Stromal cell of bone marrow (primary cell): Measurements from ENCODE around the gene MB.
A peak's percentile ranks its signal among the peaks of the same experiment; 100 is the strongest.

Experiments used
- DNase-seq: peaks from one replicate; pipeline ENCODE4 v3.0.0-alpha.2; 2012; ENCODE audit warnings: low read depth

The MB gene

DNA sequence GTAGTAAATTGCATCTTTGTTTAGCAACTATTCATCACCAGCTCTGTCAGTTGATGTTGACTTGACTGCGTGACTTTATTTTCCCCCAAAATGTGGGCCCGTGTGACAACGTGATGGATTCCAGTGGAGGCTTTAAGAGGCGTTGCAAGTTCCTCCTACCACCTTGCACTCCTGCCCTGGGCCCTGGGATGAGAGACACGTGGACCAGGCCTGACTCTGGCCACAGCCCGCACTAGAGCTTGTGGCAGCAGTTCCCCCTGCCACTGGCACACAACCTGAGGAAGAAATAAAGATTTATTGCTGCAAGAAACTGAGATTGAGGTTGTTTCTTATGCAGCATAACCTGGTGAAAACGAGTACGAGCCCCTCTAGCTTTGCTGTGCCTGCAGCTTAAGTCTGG, 44.6 kb downstream of the MB start:
- no peak for DNase-seq

DNA sequence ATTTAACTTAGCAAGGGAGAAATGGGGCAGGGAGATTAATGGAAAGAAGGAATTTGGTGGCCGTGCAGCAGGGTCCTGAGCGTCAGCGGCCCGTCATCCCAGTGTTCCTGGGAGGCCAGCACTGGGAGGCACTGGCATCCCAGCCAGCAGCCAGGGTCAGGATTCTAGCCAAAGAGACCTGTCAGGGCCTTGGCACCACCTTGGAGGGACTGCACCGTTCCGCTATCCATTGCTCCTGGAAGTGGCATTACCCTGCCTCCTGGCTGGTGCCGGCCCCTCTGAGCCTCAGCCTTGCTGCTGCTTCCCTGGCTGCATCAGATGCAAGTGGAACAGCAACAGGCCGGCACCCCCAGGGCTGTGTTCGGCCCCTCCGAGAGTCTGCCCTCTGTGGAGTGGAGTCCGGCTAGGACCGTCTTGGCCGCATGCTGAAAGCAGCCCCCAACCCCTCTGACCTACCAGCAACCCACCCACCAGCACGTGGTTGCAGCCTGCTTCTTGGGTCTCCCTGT, 46.4 kb downstream of the MB start:
- DNase-seq: no peak

DNA sequence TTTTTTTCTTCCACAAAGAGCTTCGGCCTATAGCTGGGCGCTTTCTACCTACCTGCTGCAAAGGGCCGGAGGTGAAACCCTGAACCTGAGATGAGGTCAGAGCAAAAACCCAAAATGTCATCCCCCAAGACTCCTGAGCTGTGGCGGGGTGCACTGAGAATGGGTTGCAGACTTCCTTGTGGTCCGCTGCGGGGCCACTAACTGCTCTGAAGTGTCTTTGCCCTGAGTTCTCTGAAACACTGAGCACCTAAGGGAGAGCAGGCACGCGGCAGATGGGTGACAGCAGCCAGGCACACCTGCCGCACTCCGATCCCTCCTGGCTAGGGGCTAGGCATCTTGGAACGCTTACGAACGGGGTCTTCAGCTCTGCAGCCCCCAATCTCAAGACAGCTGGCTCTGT, 47.2 kb downstream of the MB start:
- no peak for DNase-seq

DNA sequence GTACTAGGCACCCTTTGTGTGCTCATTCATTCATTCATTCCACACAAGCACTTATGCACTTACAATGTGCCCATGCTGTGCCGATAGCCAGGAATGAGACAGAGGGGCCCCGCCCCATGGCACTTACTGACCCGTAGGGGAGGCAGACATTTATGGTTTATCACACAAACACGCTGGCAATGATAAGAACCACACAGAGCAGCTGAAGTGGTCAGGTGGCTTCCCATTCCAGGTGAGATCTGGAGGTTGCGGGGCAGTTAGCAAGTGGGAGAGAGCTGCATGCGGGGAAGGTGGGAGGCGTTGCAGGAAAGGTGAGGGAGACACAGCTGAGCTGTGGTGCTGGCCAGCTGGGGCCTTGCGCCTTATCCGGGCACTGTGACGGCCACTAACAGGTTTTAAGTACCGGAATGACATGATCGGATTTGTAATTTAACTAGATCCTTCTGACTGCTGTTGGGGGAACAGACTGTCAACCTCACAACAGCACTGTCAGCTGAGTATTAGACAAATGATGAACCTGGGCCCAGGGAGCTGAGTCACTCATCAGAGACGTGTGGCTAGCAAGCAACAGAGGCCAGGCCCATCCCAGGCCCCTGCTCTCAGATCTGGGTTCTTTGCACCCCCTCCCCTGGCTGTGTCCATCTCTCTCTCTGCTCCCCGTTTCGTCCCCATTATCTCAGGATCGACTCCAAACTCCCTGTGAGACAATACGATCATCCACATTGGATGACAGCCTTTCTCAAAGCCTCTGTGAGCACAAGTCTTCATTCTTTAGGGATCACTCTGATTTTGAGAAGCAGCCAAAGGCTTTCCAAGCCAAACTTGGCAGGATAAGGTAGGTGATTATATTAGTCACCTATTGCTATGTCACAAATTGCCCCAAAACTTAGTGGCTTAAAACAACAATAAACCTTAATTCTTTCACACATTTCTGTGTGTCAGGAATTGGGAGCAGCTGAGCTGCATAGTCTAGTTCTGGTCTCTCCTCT, 48.1 kb downstream of the MB start:
- peak; percentile 58 for DNase-seq

DNA sequence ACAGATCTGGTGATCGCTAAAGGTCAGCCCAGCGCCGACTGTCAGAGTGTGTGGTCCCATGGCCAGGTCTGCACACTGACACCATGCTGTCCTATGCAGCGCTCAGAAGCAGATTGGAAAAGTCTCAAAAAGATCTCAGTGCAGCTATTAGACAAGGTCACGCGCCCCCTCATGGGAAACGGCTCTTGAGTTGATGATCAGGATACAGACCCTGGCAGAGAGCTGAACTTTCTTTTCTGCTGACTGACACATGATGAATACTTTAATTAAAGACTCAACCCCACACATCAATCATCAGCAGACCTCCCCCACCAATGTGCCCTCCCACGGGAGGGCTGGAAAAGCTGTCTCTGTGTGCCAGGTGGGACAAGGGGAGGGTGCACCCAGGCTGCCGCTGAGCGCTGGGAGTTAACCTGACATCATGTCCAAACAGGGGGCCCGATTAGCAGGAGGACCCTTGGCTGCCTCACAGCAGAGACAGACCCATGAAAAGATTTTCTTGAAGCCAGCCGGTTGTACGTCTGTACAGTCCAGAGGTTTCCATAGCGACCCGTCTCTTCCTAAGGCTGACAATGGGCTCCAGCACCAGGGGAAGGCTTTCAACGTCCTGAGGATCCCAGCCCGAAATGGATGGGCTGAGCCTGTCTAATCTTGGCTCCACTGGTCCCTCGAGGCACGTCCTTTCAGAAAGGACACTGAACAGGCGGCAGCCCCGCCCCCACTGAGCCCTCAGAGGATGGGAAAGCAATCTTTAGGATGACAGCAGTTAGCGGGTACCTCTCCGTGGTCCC, 49.6 kb downstream of the MB start:
- DNase-seq: no peak

DNA sequence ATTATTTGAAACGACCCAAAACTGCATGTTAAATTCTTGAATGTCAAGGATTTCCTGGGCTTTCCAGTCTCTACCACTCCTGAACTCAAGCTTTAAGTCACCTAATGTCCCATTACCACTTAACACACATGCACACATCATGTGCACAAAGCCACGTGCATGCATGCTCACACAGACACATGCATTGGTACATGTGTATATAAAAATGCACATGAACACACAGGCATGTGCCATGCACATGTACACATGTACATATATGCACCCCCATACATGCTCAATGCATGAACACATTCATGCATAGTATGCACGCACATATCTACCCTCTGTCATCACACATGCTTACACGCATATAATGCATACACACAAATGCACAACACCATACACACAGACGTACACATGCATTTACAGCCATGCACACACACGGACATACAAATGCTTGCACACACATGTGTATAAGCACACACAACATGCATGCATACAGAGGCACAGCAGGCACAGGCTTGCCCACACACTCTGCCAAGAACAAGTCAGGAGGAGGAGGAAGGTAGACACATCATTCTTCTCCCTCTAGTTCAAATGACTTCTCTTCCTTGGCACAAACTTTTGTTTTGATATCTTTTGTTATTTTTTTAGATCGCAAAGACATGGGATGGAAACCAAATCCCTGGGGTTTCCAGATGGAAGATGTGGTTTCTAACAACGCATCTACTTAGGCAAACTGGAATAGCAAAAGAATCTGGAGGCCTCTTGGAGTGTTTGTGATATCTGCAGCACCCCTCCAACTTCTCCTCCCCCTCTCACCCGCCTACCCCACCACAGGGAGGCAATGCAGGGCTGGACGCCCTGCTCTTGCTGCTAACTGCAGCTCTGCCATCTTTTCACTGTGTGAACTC, 51.9 kb downstream of the MB start:
- peak; percentile 46 for DNase-seq

DNA sequence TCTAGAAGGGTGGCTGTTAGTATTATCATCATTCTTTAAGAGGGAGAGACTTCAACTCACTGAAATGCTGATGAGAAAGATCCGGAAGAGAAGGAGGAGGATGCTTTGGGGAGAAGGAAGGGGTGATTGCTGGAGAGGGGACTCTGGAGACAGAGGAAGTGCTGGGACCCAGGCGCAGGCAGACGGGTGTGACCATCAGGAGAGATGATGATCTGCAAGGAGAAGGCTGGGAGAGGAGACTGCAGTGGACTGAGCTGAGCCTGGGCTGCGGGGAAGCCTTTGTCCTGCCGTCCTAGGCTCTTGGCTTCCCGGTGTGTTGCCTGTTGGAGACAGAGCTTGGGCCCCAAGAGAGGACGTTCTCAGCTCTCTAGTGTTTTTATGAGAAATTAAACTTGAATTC, 53.9 kb downstream of the MB start:
- DNase-seq: no peak

DNA sequence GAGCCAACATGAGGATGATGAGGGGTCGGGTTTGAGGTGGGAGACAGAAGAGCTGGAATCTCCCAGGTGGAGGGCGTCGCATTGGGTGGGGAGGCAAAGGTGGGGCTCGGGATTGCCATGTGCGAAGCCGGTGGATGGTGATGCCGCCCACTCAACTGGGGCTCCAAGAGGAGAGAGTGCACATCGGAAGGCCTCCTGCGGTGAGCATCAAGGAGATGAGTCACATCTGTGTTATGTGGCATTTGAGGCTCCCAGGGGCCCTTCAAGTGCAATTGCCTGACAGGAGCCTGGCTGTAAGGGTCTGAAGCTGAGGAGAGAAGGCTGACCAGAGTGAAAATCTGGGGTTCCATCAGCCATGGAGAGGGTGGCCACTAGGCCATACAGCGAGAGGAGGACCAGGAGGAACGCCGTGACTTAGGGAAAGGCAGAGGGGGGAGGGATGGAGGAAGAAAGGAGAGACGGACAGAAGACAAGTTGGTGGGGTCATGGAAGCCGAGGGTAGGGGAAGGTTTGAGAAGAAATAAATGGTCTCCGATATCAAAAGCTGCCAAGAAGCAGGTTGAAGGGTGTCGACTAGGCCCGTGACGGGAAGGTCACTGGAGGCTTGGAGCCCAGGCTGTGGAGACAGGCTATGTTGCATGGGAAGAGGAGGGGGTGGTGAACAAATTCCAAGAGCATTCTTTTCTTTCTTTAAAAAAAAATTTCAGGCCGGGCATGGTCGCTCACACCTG, 55.2 kb downstream of the MB start:
- no peak for DNase-seq

DNA sequence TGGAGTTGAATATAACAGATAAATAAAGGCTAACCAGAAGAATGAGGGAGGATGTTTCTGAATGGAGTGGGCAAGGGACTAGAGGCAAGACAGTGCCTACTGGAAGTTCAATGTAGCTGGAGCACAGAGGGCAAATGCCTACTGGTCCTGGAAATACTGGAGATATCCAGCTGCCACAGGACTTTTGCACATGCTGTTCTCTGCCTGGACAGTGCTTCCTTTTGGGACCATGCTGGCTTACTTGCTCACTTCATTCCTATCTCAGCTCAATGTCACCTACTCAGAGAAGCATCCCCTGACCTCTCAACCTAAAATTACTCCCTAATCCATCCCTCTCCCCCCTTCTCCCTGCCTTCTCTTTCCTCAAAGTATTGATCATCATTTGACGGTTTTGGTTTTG, 56.3 kb downstream of the MB start:
- no peak for DNase-seq

DNA sequence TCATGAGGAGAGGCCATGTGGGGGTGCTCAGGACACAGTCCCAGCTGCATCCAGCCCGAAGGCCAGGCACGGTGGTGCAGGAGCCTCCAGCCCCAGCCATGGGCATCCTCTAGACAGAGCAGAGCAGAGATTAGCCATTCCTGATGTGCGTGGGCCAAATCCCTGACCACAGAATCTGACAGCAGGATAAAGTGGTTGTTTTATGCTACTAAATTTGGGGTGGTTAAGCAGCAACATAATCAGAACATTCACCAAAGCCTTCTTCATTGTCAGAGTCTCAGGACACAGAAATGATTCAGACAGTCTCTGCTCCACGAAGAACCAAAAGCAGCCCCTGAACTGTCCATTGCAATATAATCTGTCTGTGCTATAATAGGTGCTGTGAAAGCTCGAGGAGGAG, 56.8 kb downstream of the MB start:
- DNase-seq: no peak

DNA sequence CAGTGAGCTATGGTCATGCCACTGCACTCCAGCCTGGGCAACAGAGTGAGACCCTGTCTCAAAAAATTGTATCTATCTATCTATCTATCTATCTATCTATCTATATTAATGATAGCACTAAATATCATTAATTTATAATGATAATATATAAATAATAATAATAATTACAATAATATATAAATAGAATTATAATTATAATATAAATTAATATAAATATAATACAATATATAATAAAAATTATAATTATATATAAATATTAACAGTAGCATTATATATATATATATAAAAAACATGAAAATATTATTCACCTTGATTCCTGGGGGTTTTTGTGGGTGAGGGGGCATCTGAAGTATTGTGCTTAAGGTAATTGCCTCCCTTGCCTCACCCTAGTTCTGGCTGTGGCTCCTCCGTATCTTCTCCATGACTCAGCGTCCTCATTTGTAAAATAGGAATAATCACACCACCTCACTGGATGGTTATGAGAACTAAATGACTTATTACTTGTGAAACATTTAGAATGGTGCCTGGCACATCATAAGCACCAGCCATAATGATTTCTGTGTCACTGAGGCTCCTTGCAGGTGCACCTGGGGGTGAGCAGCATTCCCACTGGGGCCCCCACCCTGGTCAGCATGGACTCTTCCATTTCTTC, 57.6 kb downstream of the MB start:
- no peak for DNase-seq

DNA sequence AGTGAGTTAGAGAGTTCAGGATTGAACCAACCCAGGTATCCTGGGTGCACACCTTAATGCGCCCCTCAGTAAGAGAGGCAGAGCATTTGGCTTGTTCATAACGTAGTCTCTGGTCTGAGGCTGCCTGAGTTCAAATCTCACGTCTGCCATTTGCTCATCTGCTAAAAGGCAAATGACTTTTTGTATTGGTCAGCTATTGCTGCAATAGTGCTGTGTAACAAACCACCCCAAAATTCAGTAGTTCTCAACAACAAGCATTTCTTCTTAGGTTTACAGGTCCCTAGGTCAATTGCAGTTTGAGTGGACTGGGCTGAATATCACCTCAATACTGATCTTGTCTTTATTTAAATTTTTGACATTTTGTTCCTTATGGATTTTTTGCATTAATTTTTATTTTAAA, 58.4 kb downstream of the MB start:
- DNase-seq: no peak

DNA sequence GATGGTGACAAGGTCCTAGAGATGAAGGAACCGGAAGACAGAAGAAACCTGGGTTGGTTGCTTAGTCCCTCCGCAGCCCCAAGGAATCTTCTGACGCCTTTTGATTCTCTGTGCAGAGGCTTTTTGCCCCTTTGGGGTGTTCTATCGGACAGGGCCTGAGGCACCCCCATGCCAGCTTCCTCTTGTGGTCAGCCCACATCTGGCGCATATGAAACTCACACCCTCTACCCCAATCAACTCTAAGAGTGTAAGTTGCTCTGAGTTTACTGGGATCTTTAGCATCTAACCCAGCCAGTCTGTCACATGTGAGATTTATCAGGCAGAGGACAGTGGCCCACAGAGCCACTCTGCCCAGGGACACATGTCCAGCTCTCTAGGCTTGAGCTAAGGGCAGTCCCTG, 59.1 kb downstream of the MB start:
- DNase-seq: no peak
